OCI-LY3 (cell line): Measurements from ENCODE around the gene NRP1.

Experiments
- EZH2phosphoT487 ChIP-seq: fragments of 200-600 bp; shearing (Covaris generic); IDR thresholded peaks from 2 replicates; pipeline ENCODE4 v1.6.1; 2018; ENCODE audit warnings: antibody characterized with exemption, mixed run types, low read depth
- TF ChIP-seq, protein P1 (sequence below): fragments of 200-600, 300-600 bp; sonication (generic); IDR thresholded peaks from 2 replicates; pipeline ENCODE4 v1.5.1; 2014; ENCODE audit warnings: antibody characterized with exemption, low read length, low read depth

DNA sequence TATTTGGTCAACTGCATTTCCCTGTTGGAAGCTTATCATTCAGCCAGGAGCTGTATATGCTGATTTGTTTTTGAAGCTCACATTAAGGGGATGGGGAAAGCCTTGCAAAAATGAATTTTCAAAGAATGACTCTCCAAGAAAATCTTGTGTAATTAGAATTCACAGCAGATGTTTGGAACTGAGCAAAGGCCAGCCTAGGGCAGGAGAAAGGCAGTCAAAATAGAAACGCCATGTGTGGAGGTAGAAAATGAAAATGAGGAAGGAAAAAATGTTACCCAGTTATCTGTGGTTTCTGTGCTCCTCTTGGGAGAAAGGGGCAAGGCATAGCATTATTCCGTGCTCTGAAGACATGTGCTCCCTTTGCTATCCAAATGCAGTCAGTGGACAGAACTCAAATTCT, 93.5 kb downstream of the NRP1 start:
- TF ChIP-seq, protein P1, sequence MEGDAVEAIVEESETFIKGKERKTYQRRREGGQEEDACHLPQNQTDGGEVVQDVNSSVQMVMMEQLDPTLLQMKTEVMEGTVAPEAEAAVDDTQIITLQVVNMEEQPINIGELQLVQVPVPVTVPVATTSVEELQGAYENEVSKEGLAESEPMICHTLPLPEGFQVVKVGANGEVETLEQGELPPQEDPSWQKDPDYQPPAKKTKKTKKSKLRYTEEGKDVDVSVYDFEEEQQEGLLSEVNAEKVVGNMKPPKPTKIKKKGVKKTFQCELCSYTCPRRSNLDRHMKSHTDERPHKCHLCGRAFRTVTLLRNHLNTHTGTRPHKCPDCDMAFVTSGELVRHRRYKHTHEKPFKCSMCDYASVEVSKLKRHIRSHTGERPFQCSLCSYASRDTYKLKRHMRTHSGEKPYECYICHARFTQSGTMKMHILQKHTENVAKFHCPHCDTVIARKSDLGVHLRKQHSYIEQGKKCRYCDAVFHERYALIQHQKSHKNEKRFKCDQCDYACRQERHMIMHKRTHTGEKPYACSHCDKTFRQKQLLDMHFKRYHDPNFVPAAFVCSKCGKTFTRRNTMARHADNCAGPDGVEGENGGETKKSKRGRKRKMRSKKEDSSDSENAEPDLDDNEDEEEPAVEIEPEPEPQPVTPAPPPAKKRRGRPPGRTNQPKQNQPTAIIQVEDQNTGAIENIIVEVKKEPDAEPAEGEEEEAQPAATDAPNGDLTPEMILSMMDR, result no peak
- no peak for TF ChIP-seq EZH2phosphoT487
